Right atrium auricular region (tissue), 2 donors: ENCODE results near the gene SCFD2. TPM values are rescaled to one million over a fixed set of nuclear protein-coding genes. Genes with fewer than 3 reads are reported as not detected.

Source experiments
- DNase-seq: peaks from one replicate; pipeline ENCODE4 v3.0.0-alpha.2; 2019; ENCODE audit warnings: low spot score
- H3K27ac ChIP-seq, 2 donors: fragments of 200-600 bp; sonication (generic); 1 replicate in 1 of 2; 2 replicates in 1 of 2; pipeline ENCODE4 v1.5.1; 2016 to 2019
- H3K27me3 ChIP-seq, 2 donors: fragments of 200-600 bp; sonication (generic); one replicate each; pipeline versions ENCODE4 v1.5.1 to v1.6.0; 2017 to 2019
- H3K36me3 ChIP-seq: fragments of 200-600 bp; sonication (generic); one replicate; pipeline ENCODE4 v1.5.1; 2016
- H3K4me1 ChIP-seq, 2 donors: fragments of 200-600 bp; sonication (generic); one replicate each; pipeline versions ENCODE4 v1.5.1 to v1.6.0; 2017 to 2019
- H3K4me3 ChIP-seq, 2 donors: fragments of 200-600 bp; sonication (generic); 1 replicate in 1 of 2; 2 replicates in 1 of 2; pipeline ENCODE4 v1.5.1; 2017 to 2019; ENCODE audit warnings: mild to moderate bottlenecking in 1 of 2, moderate library complexity in 1 of 2
- H3K9me3 ChIP-seq, 2 donors: fragments of 200-600 bp; sonication (generic); one replicate each; pipeline ENCODE4 v1.5.1; 2019
- total RNA-seq, 2 donors: library from RNA; depleted of rRNA; stranded (reverse); fragments of >200 nt; gene quantifications; one replicate each; pipeline ENCODE4 v1.1.0, GENCODE V29; 2016
- TF ChIP-seq, protein P1 (sequence below), 2 donors: fragments of 200-600 bp; sonication (generic); IDR thresholded peaks; one replicate each; pipeline ENCODE4 v1.5.1; 2019; ENCODE audit warnings: antibody characterized with exemption in 2 of 2

The SCFD2 gene
- total RNA-seq, 2 donors from 2014 or later: 8.1 to 9.4 TPM

- Histone ChIP-seq H3K4me3 (no peak overlapping the region), H3K27me3 (no peaks in the 10 kb centered on the region), H3K4me1 (peaks cover 0 to 32% of the 10 kb centered on the region in 2 donors), H3K9me3 (no peaks in the 10 kb centered on the region), H3K36me3 (no peaks in the 10 kb centered on the region), H3K27ac (peak overlapping the region; percentile 16 to 60)
- DNase-seq: no peak
- TF ChIP-seq, protein P1, sequence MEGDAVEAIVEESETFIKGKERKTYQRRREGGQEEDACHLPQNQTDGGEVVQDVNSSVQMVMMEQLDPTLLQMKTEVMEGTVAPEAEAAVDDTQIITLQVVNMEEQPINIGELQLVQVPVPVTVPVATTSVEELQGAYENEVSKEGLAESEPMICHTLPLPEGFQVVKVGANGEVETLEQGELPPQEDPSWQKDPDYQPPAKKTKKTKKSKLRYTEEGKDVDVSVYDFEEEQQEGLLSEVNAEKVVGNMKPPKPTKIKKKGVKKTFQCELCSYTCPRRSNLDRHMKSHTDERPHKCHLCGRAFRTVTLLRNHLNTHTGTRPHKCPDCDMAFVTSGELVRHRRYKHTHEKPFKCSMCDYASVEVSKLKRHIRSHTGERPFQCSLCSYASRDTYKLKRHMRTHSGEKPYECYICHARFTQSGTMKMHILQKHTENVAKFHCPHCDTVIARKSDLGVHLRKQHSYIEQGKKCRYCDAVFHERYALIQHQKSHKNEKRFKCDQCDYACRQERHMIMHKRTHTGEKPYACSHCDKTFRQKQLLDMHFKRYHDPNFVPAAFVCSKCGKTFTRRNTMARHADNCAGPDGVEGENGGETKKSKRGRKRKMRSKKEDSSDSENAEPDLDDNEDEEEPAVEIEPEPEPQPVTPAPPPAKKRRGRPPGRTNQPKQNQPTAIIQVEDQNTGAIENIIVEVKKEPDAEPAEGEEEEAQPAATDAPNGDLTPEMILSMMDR (IDR thresholded peaks at IDR 0.05): no peak
Measured at GRCh38 chr4:53119680-53120079, 246.2 kb downstream of the SCFD2 start.

GRCh38 chr4:53118676-53119075 lies 247.2 kb downstream of the SCFD2 start:
- DNase-seq: no peak
- no peak overlapping the region for H3K4me3 ChIP-seq
- H3K9me3 ChIP-seq: no peaks in the 10 kb centered on the region
- no peaks in the 10 kb centered on the region for H3K27me3 ChIP-seq
- H3K27ac ChIP-seq: no peak overlapping the region
- peaks cover 0 to 32% of the 10 kb centered on the region in 2 donors for H3K4me1 ChIP-seq
- H3K36me3 ChIP-seq: no peaks in the 10 kb centered on the region
- TF ChIP-seq, protein P1 (IDR thresholded peaks at IDR 0.05): no peak

- no peaks in the 10 kb centered on the region for H3K36me3 ChIP-seq
- H3K4me1 ChIP-seq: peaks cover 0 to 31% of the 10 kb centered on the region in 2 donors
- H3K4me3 ChIP-seq: no peak overlapping the region
- H3K27ac ChIP-seq: no peak overlapping the region
- TF ChIP-seq, protein P1 (IDR thresholded peaks at IDR 0.05): no peak
- no peaks in the 10 kb centered on the region for H3K27me3 ChIP-seq
- no peaks in the 10 kb centered on the region for H3K9me3 ChIP-seq
- DNase-seq: no peak
Measured at GRCh38 chr4:53116954-53117353, 248.9 kb downstream of the SCFD2 start.

- DNase-seq: no peak
- Histone ChIP-seq H3K4me1 (no peaks in the 10 kb centered on the region), H3K9me3 (no peaks in the 10 kb centered on the region), H3K27me3 (no peaks in the 10 kb centered on the region), H3K4me3 (no peak overlapping the region), H3K36me3 (no peaks in the 10 kb centered on the region), H3K27ac (no peak overlapping the region)
- TF ChIP-seq, protein P1 (IDR thresholded peaks at IDR 0.05): no peak
Measured at GRCh38 chr4:53113431-53114225, 252.2 kb downstream of the SCFD2 start.

DNA sequence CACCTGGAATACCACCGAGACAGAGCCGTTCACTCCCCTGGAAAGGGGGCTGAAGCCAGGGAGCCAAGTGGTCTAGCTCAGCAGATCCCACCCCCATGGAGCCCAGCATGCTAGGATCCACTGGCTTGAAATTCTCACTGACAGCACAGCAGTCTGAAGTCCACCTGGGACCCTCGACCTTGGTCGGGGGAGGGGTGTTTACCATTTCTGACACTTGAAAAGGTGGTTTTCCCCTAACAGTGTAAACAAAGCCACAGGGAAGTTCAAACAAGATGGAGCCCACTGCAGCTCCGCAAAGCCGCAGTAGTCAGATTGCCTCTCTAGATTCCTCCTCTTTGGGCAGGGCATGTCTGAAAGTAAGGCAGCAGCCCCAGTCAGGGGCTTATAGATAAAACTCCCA lies 260.5 kb downstream of the SCFD2 start:
- peaks cover 0 to 7% of the 10 kb centered on the region in 2 donors for H3K4me1 ChIP-seq
- no peak for DNase-seq
- no peaks in the 10 kb centered on the region for H3K36me3 ChIP-seq
- H3K9me3 ChIP-seq: peaks cover 0 to 7% of the 10 kb centered on the region in 2 donors
- no peak overlapping the region for H3K4me3 ChIP-seq
- TF ChIP-seq, protein P1 (IDR thresholded peaks at IDR 0.05): no peak
- H3K27me3 ChIP-seq: no peaks in the 10 kb centered on the region
- no peak overlapping the region for H3K27ac ChIP-seq
